NCI-H146 (cell line): ENCODE results near the gene CCDC51.

Experiments
- DNase-seq: peaks from one replicate; lab custom pipeline; 2025; lab: John Stamatoyannopoulos, UW

CCDC51 gene

DNA sequence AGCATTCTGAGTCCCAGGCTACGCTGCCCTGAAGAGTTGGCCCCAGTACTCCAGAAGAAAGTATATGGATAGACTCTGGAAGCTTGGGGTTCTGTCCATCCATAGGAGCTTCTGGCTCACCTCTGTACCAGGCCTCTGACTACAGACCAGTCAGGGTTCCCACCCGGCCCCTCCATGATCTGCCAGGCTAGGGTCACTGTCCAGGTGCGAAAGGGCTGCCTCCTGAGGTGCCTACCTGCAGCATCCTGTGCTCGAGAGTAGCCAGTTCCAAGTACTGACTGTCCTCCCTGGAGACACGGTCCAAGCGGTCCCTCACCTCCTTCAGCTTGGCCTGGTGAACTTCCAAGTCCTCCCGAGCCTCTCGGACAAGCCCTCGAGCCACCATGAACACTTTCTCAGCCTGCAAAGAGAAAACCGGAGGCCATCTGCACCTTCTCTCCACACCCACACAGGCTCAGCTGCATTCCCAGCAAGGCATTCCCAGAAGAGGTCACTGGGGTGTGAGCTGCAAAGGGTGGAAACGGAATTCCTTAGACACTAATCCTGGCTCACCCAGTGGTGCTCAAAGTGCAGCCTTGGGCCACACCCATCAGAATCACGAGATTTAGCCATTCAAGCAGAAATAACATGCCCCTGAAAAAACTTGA is 6.3 kb downstream of the CCDC51 start:
- no peak for DNase-seq

DNA sequence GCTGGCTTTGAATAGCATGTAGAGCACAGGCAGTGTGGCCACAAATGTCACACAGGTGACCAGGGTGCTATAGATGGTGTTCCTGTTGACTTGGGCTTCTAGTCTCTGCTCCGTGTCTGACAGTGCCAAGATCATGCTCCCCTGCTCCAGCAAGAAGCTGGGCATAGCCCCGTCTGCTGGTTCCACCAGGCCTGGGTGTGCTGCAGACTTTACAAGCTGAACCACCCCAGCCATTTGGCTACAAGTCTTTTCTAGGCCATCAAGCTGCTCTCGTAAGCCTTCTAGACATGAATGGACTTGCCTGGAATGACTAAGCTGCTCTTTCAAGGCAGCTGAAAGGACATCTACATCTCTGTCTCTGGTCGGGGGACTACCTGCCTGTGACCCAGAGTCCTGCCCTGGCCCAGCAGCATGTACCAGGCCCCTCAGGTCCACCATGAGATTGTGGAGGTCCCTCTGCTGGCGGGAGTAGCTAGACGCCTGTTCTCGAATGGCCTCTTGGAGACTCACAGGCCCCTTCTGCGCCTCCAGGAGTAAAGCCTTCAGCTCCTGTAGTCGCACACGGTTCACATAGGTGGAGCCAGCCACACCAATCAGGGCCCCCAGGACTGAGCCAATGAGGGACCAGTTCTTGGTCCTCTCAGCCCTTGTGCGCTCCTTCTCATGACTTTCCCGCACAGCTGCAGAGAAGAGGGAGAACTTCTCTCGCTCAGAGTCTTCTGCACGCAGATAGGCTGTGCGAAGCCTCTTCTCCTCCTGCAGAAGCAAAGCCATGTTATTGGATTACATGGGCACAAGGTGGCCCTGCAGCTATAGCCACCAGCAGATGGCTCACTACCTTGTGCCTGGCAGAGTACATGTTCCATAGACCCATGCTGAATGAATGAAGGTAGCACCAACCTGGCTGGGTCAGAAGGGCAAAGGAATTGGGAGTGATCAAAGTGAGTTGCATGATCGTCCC is 7.2 kb downstream of the CCDC51 start:
- DNase-seq: no peak

DNA sequence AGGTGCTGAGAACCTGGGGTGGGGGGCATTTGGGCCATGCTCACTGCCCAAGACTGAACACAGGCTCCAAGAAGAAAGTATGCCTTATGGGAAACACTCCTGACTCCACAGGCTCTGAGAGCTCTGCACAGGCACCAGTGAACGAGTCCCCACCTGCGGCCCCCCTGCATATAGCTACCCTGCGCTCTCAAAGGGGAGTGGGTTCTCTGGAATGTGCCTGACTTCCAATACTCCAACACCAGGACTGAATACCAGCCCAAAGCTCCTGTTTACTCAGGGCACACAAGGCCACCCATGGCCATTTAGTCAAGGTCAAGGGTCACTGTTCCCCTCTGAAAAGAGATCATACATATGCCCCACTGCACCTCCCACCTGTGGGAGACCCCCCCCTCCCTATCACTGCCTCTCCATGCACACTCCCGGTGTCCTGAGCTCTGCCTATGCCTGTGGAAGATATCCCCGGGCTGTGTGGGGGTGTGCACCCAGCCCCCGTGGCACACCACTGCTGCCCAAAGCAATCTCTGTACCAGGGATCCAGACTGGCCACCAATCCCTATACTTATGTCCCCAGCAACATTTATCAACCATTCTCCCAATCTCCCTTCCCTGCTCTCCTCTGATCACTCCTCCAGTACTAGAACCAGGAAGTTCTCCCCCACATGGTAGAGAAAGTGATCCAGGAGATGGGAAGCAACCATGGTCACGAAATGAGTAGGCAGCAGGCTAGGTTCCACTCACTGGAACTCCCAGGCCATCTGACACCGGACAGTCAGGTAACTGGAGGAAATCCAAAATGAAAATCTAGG is 8.5 kb downstream of the CCDC51 start:
- no peak for DNase-seq

DNA sequence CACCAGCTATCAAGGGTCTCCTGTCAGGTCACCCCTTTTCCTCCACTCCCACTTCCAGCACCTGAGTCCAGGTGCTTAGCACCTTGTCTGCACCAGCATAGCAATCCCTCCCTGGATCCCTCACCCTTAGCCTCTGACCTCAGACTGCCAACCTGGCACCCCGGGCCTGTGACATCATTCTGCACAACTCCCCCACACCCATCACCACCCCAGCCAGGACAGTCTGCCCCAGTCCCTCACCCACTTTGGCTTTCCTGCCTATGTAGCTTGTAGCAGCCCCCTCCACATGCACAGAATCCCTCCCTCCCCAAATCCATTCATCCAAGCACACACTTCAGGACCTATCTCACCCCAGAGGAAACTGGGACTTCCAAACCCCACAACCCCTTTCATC is 9.2 kb downstream of the CCDC51 start:
- no peak for DNase-seq

DNA sequence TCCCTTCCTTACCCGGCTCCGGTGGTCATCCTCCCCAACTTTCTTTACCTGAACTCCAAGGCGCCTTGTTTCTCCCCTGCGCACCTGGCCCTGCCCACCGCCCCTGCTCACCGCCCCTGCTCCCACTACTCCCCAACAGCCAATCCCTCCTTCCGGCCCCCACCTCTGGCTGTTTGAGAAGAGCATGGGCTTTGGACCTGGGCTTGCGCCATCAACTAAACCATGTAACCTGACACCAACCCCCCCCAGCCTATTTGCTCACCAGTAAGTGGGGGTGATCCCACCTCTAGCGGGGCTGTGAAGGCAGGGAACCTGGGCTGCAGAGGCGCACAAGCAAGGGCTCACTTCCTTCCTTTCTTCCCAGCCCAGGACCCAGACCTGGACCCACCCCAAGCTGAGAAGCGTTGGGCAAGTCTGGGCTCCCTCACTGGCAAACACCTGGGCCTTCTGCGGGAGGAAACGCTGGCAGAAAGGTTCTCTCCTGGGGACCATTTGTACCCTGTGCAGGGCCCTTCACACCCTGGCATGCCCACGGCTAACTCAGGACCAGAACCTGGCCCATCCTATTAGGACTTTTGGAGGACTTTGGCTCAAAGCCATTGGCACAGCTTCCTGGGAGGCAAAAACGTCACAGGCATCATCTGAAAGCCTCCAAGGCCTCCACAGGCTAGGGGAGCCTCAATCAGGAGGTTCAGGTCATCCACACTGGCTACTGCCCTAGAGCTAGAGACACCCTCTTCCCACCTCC is 9.8 kb downstream of the CCDC51 start, which contains the start of gene PLXNB1:
TSS of gene PLXNB1 (minus strand) at position 127 of the 748 bp plus-strand sequence. CDS start 5,475 bp downstream, outside the sequence.
- DNase-seq: peak; percentile 90

DNA sequence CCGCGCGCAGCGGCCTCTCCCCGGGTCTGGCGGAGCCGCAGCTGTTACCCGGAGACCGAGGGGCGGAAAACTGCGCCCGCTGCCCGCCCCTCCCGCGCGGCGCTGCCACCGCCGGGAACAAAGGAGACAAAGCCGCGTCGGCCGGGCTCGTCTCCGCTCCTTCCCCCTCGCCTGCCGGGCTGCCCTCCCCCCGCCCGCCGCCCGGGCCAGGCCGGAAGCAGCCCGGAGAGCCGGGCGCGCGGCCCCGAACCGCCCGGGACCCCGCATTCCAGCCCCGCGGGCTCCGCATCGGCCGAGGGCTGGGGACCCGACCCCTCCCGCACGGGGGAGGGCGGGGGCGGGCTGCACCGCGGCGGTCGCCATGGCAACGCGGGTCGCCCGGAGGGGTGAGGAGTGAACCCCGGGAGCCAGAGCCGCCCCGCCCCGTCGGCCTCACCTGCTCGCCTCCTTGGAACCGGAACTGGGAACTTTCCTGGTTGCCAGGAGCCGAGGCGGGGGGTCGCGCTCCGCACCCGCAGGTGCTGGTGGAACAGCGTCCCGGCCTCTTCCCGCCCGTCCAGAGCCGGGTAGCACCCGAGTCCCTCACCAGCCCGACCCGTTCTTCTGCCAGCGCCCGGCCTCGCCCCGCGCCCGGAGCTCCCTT is 10.5 kb downstream of the CCDC51 start:
- peak; percentile 86 for DNase-seq

DNA sequence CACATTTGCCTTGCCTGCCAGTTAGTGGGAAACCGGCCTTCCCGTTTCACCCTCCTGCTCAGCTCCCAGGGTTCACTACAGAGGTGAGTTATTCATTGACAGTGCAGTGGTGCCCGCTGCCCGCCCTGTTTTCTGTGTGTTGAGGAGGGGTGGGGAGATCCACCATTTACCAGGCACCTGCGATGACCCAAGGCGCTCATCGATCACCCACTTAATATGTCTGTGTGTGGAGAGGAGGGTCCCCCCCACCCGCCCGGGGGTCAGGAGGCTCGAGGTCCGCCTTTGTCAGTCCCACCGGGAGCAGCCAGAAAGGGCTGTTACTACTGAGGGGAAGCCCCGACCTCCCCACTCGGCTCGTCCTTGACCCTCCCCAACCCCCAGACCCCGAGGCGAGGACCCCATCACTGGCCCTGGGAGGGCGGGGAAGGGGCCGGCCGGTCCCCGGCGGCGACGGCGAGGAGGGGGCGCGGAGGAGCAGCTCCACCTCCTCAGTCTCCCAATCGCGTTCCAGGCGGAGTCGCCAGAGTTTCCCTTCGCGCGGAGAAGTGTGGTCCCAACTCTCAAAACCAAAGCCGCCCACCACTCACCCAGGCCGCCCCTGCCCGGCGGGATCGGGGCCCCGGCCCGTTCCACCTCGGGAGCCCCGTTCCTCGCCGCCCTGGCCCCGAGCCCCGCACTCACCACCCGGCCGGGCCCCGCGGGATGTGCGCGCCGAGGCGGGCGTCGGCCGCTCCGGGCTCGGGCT is 11.2 kb downstream of the CCDC51 start:
- peak; percentile 56 for DNase-seq

DNA sequence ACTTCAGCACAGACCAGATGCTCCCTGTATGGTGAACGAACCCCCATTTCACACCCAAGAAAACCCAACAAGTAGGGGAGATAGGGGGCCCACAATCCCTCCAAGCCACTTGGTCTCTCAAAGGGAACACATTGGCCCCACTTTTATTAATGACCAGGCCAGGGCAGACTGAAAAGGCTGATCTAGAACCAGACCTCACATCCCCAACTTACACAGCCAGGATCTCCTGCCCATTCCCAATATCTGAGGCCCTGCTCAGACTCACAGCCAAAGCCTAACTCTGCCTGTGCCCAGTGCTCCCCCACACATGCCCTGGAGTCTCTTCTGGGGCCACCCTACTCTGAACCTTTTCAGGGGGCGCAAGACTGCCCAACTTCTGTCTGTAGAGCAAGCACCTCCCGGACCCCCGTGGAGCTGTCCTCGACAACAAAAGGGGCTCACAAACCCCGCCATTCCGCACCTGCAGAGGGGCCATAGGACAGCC is 11.8 kb downstream of the CCDC51 start:
- no peak for DNase-seq

DNA sequence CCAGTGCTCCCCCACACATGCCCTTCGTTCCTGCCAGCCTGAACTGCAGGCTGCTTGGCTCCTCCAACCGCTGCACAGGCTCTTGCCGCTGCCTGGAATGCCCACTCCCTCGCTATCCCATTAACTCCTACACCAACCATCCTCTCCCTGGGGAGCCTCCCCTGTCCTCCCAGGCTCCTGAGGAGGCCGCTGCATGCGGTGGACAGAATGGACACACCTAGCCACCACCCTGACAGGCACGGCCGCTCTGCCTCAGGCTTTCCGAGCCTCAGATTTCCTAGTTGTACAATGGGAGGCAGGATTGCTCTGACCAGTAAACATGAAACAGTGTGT is 12.3 kb downstream of the CCDC51 start:
- no peak for DNase-seq

DNA sequence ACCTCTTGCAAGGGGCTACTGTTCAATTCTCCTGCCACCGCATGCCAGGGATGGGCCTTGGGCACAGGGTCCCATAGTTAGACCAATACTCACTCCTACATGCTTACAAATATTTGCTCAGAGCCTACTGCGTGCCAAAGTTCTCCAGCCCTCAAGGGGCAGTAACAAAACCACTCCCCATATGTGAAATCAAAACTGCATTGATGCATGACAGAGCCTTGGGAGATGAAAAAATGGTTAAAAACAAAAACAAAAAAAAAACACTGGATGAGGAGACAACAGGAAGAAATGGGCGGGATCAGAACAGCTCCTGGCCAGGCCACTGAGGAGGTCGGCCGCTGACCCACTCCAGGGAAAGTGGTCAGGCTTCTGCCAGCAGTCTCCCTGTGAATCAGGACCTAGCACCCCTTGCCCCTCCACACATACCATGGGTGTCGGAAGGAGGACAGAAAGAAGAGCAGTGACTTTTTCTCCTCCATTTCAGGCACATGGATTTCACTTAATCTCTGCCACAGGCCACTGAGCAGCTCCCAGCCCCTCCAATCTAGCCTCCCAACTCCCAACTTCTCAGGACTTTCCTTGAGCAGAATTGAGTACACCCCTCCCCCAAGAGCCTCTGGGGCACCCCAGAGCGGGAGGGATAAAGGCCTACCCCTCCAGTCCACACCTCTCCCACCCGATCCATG is 12.8 kb downstream of the CCDC51 start:
- DNase-seq: no peak

DNA sequence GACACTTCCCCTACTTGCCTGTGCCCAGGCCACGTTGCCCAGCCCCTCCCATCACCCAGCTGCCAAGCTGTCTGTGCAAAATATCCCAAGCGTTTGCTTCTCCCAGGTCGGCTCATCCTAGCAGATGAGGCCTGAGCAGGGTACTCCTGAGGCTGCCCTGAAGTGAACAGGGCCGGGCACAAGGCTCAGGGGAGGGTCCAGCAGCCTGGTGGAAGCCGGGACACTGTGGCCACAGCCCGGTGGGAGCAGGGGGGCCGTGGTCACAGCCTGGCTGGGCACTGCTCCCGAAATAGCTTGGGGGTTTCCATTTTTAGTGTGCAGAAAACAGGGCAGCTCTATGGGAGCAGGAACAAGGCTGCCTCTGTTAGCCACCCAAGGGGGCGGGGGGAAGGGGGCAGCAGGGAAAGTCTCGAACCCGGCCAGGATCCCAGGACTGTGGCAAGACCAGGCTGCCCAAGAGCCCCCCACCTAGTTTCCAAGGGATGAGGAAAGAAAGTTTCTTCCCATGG is 13.5 kb downstream of the CCDC51 start:
- no peak for DNase-seq

DNA sequence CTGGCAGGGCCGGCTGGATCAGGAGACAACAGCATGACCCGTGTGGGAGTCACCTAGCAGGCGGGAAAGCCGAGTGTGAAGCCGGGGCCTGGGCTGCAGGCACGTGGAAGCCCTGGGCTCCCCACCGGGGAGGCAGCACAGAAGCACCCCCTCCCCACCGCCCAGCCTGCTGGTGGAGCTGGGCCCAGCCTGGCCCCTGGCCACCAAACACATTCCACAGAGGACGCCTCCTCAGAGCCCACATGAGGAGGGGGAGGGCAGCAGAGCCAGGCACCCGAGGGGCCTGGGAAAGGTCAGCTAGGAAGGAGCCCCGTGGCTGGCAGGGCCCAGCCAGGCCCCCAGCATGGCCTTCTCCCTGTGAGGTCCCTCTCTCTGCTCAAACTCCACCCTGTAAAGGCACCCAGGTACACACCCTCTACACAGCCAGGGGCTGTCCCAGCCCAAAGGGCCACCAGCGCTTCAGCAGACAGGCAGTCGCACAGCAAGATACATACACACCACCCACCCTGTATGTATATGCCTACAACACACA is 14.6 kb downstream of the CCDC51 start:
- DNase-seq: no peak

DNA sequence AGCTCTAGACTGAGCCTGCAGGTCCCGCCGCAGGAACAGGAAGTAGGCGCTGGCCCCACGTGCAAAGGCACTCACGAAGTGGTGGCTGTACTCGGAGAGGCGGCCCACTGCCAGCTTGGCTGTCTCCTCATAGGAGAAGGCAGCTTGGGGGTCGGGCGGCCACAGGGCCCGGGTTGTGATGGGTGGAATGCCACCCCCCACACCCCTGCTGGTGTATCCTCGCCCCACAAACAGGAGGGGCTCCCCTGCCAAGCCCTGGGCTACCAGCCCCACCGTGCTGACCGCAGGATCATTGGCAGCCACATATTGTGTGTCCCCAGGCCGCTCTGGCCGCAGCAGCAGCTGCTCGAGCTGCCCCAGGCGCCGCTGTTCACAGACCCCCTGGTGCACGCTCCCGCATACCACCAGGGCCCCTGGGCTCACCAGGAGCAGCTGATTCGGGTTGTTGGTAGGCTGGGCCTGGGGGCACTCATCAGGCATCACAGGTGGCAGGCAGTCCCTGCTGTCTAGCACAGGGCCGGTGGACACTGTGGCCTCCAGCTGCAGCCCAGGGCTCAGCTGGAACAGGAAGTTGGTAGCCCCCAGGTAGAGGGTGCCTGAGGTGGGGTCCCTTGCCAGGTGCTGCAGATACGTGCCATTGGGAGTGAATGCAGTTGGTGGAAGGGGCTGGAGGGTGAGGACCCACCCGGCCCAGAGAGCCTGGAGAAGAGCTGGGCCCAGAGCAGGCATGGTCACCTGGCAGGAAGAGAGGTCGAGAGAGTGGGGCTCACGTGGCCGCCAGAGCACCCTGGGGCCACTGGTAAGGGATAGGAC is 15.8 kb downstream of the CCDC51 start:
- DNase-seq: peak; percentile 10

DNA sequence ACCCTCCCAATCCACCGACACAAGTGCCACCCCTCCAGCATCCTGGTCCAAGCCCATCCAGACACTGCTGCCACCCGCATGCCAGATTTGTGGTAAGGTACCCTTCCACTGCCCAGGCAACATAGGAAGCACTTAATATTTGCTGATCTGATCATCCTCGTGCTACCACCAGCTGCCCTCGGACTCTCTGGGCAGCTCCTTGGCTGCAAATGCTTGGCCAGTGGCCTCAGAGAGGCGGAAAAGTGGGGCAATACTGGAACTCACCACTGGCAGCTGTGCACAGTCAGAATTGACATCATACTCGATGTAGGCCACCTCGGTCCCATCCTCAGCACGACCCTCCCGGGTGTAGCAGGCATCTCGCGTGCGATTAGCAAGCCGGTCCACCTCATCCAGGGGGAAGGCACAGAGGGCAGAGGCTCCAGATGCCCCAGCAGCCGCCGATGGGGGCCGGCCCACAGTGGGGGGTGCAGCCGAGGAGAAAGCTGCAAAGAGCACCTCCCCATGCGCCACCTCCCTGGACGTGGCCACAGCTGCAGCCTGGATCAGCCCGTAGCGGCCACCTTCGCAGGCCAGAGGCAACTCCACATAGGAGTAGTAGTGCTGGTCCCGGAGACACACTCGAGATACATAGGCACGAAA is 16.6 kb downstream of the CCDC51 start:
- no peak for DNase-seq

DNA sequence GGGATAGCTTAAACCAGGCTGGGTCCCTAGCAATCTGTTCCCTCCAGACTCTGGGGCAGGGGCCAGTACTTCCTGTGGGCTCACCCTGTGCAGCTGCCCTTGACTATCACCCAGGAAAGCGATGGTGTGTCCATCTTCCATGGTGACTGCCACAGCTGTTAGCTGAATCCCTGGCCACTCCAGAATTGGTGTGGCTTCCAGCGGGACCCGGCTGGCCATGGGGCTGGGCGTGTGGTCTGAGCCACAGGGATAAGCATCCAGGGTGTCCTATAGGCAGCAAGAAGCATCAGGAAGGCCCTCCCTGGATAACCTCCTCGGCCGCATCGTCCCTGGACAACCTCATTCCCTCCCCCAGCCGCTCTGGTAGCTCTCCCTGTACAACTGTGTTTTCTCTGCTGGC is 17.2 kb downstream of the CCDC51 start:
- DNase-seq: no peak

DNA sequence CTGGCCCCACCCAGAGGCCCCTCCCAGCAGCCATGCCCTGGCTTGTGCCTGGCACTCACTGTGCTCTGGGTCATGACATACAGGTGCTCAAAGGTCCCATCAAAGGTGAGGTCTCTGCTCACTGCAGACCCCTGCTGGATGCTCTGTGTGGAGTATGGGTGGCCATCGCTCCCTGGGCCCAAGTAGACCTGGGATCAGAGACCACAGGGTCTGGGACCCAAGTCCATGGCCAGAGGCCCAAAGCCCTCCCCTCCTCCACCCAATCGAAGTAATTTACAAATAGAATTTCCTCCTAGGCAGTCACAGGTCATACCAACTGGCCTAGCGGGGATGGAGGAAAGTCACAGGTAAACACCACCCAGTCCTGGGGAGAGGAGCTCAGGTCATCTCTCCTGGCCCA is 17.6 kb downstream of the CCDC51 start:
- no peak for DNase-seq

DNA sequence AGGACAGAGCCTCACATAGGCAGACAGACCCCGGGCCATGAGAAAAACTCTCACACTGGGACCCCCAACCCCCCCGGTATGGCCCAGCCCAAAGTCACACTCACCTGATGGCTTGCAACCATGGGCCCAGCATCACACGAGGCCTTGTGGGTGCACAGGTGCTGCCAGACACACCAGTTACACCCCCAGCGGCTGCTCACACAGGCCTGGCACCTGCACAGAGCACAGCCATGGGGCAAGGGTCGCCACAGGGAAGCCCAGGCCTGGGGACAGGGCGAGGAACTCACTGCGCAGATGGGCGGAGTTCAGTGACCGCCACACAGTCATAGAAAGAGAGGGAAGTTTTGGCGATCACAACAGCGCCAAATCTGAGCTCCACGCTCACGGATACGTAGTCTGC is 19.4 kb downstream of the CCDC51 start:
- DNase-seq: no peak

DNA sequence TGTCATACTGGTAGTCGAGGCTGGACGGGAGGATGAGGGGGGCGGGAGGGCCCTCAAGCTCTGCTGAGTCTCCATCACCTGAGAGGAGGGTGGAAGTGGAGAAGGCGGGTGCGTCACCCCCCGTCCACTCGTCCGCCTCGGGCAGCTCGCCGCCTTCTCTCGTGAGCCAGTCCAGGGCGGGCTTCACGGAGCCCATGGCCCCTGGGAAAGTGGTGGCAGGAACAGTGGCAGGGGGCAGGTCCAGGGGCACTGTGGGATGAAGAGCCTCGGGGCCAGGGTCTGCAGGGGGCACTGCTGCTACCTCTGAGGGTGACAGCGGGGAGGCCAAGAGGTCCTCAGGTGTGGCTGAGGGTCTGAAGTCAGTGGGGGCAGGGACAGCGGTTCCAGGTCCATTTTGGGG is 20.3 kb downstream of the CCDC51 start:
- no peak for DNase-seq
